Activated CD8-positive, alpha-beta memory T cell treated with anti-CD3 and anti-CD28 coated beads for 36 hours (primary cell): ENCODE measurements around the gene TTC9B. TPM values are rescaled to one million over a fixed set of nuclear protein-coding genes. Genes with fewer than 3 reads are reported as not detected.

Source experiments
- CTCF ChIA-PET: fragments of 350-600 bp; sonication (Branson Sonifier 250); formaldehyde crosslinking; loops from one replicate; lab custom pipeline; 2021; ENCODE audit warnings: antibody characterized with exemption; lab: Charles Lee
- POLR2A ChIA-PET: fragments of 350-600 bp; sonication (Branson Sonifier 250); formaldehyde crosslinking; loops from one replicate; lab custom pipeline; 2021; ENCODE audit warnings: antibody characterized with exemption; lab: Charles Lee
- total RNA-seq, 2 experiments: library from RNA; stranded (reverse); gene quantifications; one replicate each; pipeline ENCODE4 v1.2.3, GENCODE V29; 2021

TTC9B gene
- total RNA-seq, 2 experiments from 2014 or later: not detected

- CTCF ChIA-PET: interaction anchor here (1.1 kb wide), 1 partner anchor 96 kb away, joined by 3 read pairs; no protein-coding TSS in a partner anchor
- POLR2A ChIA-PET: no interaction called here
Measured at GRCh38 chr19:40235238-40236025, 17.2 kb upstream of the TTC9B start.

- ChIA-PET CTCF (no interaction called here), POLR2A (no interaction called here)
Measured at GRCh38 chr19:40234429-40235237, 16.4 kb upstream of the TTC9B start.

DNA sequence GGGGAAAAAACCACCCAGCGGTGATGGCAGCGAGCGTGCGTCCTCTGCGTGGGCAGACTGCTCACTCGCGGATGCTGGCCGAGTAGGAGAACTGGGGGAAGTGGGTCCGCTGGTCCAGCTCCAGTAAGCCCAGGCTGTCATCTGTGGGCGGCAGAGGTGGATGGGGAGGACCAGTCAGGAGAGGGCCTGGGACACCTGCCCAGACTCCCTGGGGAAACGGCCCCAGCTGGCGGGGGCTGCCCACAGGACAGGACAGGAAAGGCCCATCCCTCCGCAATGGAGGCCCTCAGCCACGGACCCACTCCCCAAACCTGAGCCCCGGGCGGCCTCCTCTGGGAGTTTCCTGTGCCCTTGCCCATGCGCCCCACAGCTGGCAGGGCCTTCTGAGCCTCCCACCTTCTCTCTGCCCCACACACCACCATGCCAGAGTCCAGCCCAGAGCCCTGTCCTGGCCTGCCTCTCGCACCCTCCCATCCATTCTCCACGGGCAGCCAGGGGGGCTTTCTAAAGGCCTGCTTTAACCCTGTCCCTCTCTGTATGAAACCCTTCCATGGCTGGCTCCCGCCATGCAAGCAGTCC lies 15.7 kb upstream of the TTC9B start:
- ChIA-PET POLR2A (no interaction called here), CTCF (no interaction called here)

- ChIA-PET POLR2A (no interaction called here), CTCF (no interaction called here)
Measured at GRCh38 chr19:40232949-40233810, 15.0 kb upstream of the TTC9B start.

- POLR2A ChIA-PET: no interaction called here
- CTCF ChIA-PET: no interaction called here
Measured at GRCh38 chr19:40232479-40232878, 14.3 kb upstream of the TTC9B start.

DNA sequence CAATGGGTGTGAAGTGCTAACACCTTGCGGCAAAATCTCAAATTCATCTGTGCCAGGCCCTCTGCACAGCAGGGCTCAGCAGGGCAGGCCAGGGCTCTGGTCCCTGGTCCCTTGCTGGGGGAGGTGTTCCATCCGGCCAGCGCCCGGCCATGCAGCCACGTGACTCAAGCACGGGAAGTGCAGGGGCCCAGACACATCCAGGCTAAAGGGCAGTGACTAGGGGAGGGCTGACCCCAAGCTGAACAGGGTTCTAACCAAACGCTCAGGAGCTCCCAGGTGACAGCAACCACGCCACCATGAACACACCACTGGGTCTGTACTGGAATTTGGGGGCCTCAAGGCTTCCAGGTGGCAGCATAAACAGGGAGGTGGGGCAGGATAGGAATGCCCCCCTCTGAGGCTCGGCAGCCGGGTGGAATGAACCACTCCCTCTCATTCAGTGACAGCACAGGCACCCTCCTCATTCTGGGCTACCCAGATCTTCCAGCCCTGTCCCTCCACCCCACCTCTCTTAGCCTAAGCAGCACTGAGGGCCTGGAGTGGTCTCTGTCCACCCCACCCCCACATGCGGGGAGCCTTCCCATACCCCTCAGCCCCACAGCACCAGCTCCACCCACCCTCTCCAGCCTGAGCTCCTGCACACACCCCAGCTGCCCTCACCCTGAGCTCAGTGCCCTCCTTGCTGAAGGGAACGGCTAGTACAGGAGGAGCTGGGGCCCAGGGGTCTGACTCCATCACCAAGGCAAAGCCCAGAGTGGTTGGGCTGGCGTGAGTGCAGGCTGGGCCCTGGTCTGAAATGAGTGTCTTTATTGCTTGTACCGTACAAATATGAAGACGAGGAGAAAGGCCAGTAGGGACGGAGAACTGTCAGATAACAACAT lies 13.6 kb upstream of the TTC9B start:
- ChIA-PET POLR2A (no interaction called here), CTCF (no interaction called here)

DNA sequence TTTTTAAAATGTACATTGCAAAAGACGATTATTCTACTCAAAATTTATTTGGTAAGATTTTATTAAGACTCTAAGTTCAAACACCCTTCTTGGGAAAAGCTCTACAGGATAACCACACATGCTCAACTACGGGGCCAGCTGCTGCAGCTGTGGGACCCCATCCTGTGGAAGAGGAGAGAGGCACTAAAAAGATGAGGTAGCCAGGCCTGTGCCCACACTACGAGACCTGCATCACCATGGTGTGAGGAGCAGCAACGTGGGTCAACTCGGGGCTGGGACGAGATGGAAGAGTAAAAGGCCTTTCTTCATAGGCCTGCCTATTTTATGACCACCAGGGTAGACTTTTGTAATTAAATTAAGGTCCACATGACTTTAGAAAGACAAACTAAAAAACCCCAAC lies 12.9 kb upstream of the TTC9B start:
- CTCF ChIA-PET: no interaction called here
- POLR2A ChIA-PET: interaction anchor here (0.6 kb wide), 1 partner anchor 471 kb away, joined by 3 read pairs; no protein-coding TSS in a partner anchor

DNA sequence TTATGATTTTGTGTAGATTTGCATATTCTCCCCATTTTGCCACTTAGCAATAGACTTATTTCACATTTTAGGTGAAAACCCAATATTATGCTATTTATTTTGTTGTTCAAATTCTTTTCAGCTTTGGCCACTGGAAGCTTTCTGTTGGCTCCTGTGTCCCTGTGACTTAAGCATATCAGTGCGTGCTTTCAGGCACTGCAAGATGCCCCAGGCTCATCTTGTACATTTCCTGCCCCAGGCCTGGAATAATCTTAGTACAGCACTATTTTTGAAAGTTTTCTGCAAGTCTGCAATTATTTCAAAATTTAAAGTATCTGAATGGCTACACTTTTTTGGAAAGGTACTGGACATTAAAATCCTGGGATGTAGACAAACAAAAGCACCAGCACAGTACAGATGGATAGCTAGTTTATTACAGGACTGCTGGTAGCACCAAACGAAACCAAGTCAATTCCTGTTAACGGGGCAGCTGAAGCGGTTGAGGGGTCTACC lies 11.8 kb upstream of the TTC9B start:
- CTCF ChIA-PET: interaction anchor here (0.7 kb wide), 1 partner anchor 342 kb away, joined by 3 read pairs; no protein-coding TSS in a partner anchor
- POLR2A ChIA-PET: interaction anchor here (0.5 kb wide), 1 partner anchor 56 kb away, joined by 3 read pairs; no protein-coding TSS in a partner anchor

GRCh38 chr19:40229484-40229883 lies 11.3 kb upstream of the TTC9B start:
- POLR2A ChIA-PET: interaction anchor here (0.5 kb wide), 1 partner anchor 57 kb away, joined by 3 read pairs; no protein-coding TSS in a partner anchor

GRCh38 chr19:40228863-40229262 lies 10.7 kb upstream of the TTC9B start:
- ChIA-PET POLR2A (no interaction called here), CTCF (interaction anchor here (1.9 kb wide), 1 partner anchor 40 kb away, joined by 4 read pairs; no protein-coding TSS in a partner anchor)

More at GRCh38 chr19:40229484-40229883, 11.3 kb upstream of the TTC9B start:
- CTCF ChIA-PET: interaction anchor here (1.9 kb wide), 1 partner anchor 39 kb away, joined by 4 read pairs; no protein-coding TSS in a partner anchor

- POLR2A ChIA-PET: no interaction called here
- CTCF ChIA-PET: interaction anchor here (1.9 kb wide), 1 partner anchor 40 kb away, joined by 4 read pairs; no protein-coding TSS in a partner anchor
Measured at GRCh38 chr19:40228346-40228745, 10.2 kb upstream of the TTC9B start.

GRCh38 chr19:40225440-40226305 lies 7.5 kb upstream of the TTC9B start:
- ChIA-PET POLR2A (no interaction called here), CTCF (no interaction called here)

GRCh38 chr19:40224342-40225150 lies 6.4 kb upstream of the TTC9B start:
- ChIA-PET CTCF (interaction anchor here (0.7 kb wide), 1 partner anchor 438 kb away, joined by 3 read pairs; no protein-coding TSS in a partner anchor), POLR2A (no interaction called here)

GRCh38 chr19:40223135-40223822 lies 5.1 kb upstream of the TTC9B start:
- POLR2A ChIA-PET: no interaction called here
- CTCF ChIA-PET: interaction anchor here (1.7 kb wide), 1 partner anchor 84 kb away, joined by 3 read pairs; no protein-coding TSS in a partner anchor
